Fibroblast of skin of back (primary cell): ENCODE measurements around the gene GH1.

ENCODE experiments used
- DNase-seq: peaks from one replicate; pipeline ENCODE4 v3.0.0-alpha.2; 2013

GH1 gene

GRCh38 chr17:63944736-63945499, 26.3 kb upstream of the GH1 start:
- no peak for DNase-seq

GRCh38 chr17:63943745-63944144, 25.1 kb upstream of the GH1 start:
- DNase-seq = no peak

GRCh38 chr17:63942309-63942985, 23.8 kb upstream of the GH1 start:
- no peak for DNase-seq

GRCh38 chr17:63941751-63942150, 23.1 kb upstream of the GH1 start:
- DNase-seq = no peak

- DNase-seq = no peak
Measured at GRCh38 chr17:63941162-63941561, 22.5 kb upstream of the GH1 start.

- DNase-seq = no peak
Measured at GRCh38 chr17:63940584-63940983, 21.9 kb upstream of the GH1 start.

- no peak for DNase-seq
Measured at GRCh38 chr17:63939884-63940283, 21.2 kb upstream of the GH1 start.

- no peak for DNase-seq
Measured at GRCh38 chr17:63939401-63939800, 20.8 kb upstream of the GH1 start.

GRCh38 chr17:63937920-63938319, 19.3 kb upstream of the GH1 start:
- DNase-seq = no peak

GRCh38 chr17:63937319-63937718, 18.7 kb upstream of the GH1 start:
- DNase-seq = no peak

- DNase-seq = no peak
Measured at GRCh38 chr17:63934183-63935112, 15.8 kb upstream of the GH1 start.

- no peak for DNase-seq
Measured at GRCh38 chr17:63933598-63933997, 15.0 kb upstream of the GH1 start.

GRCh38 chr17:63932721-63933120, 14.1 kb upstream of the GH1 start:
- no peak for DNase-seq

GRCh38 chr17:63931981-63932561, 13.4 kb upstream of the GH1 start, which contains the start of gene CD79B:
Gene CD79B, minus strand, starts transcription at chr17:63932331. Its CDS starts 70 bp downstream, at chr17:63932261.
- no peak for DNase-seq

- no peak for DNase-seq
Measured at GRCh38 chr17:63930951-63931575, 12.4 kb upstream of the GH1 start.

GRCh38 chr17:63929860-63930766, 11.5 kb upstream of the GH1 start:
- DNase-seq = no peak

GRCh38 chr17:63928966-63929695, 10.5 kb upstream of the GH1 start:
- no peak for DNase-seq

GRCh38 chr17:63928172-63928666, 9.6 kb upstream of the GH1 start:
- no peak for DNase-seq

GRCh38 chr17:63927464-63928171, 9.0 kb upstream of the GH1 start:
- DNase-seq = no peak
